Body of pancreas (tissue), 4 donors: ENCODE results near the gene AGAP3. TPM values are rescaled to one million over a fixed set of nuclear protein-coding genes. Genes with fewer than 3 reads are reported as not detected.

Experiments
- ATAC-seq: fragments of 150-250 bp; one replicate; pipeline ENCODE4 v1.9.1; 2016
- DNase-seq, 4 donors: peaks; one replicate each; pipeline ENCODE4 v3.0.0-alpha.2; 2019
- H3K27ac ChIP-seq, 4 donors: fragments of 200-600 bp; sonication (generic); 1 replicate in 3 of 4; 2 replicates in 1 of 4; pipeline versions ENCODE4 v1.5.1 to v1.6.1; 2016 to 2019; ENCODE audit warnings: mild to moderate bottlenecking in 1 of 4, mixed read lengths in 1 of 4, moderate library complexity in 1 of 4
- H3K27me3 ChIP-seq, 2 donors: fragments of 200-600 bp; sonication (generic); one replicate each; pipeline ENCODE4 v1.6.0; 2016; ENCODE audit warnings: mild to moderate bottlenecking in 1 of 2
- H3K36me3 ChIP-seq, 2 donors: fragments of 200-600 bp; sonication (generic); replicated peaks in 1 of 2; 2 replicates each; pipeline ENCODE4 v1.5.1; 2016; ENCODE audit warnings: low read depth in 2 of 2; ENCODE audit not compliant: insufficient read depth in 1 of 2
- H3K4me1 ChIP-seq: fragments of 200-600 bp; sonication (generic); one replicate; pipeline ENCODE4 v1.6.0; 2016
- H3K4me3 ChIP-seq, 2 donors: fragments of 200-600 bp; sonication (generic); 1 replicate in 1 of 2; 2 replicates in 1 of 2; pipeline ENCODE4 v1.5.1; 2016 to 2019
- H3K9me3 ChIP-seq, 3 donors: fragments of 200-600 bp; sonication (generic); 1 replicate in 2 of 3; 2 replicates in 1 of 3; pipeline ENCODE4 v1.5.1; 2016
- POLR2A ChIP-seq, 3 donors: fragments of 450-650 bp; IDR thresholded peaks; one replicate each; pipeline ENCODE4 v1.6.1; 2016; ENCODE audit warnings: antibody characterized with exemption in 3 of 3, mild to moderate bottlenecking in 2 of 3
- WGBS, 2 donors: methylation state at CpG; one replicate each; pipeline ENCODE4 v1.1.5; 2017; 5-methylcytosine and 5-hydroxymethylcytosine counted together
- intact Hi-C: fragments of 100-400 bp; cut with DNase I; formaldehyde crosslinking; loops from one replicate; pipeline ENCODE4 v1.15.1; 2023
- total RNA-seq, 2 donors: library from RNA; depleted of rRNA; stranded (reverse); fragments of >200 nt; gene quantifications; one replicate each; pipeline ENCODE4 v1.1.0, GENCODE V29; 2016
- TF ChIP-seq, protein P1 (sequence below), 7 experiments: fragments of 450-650 bp in 4 of 7; fragments of 200-600 bp in 3 of 7; sonication (generic) in 3 of 7; IDR thresholded peaks; one replicate each; pipeline ENCODE4 v1.5.1; 2016 to 2019; ENCODE audit warnings: antibody characterized with exemption in 7 of 7

Gene AGAP3
- total RNA-seq, 2 donors from 2014 or later, result 45.4 to 104 TPM

DNA sequence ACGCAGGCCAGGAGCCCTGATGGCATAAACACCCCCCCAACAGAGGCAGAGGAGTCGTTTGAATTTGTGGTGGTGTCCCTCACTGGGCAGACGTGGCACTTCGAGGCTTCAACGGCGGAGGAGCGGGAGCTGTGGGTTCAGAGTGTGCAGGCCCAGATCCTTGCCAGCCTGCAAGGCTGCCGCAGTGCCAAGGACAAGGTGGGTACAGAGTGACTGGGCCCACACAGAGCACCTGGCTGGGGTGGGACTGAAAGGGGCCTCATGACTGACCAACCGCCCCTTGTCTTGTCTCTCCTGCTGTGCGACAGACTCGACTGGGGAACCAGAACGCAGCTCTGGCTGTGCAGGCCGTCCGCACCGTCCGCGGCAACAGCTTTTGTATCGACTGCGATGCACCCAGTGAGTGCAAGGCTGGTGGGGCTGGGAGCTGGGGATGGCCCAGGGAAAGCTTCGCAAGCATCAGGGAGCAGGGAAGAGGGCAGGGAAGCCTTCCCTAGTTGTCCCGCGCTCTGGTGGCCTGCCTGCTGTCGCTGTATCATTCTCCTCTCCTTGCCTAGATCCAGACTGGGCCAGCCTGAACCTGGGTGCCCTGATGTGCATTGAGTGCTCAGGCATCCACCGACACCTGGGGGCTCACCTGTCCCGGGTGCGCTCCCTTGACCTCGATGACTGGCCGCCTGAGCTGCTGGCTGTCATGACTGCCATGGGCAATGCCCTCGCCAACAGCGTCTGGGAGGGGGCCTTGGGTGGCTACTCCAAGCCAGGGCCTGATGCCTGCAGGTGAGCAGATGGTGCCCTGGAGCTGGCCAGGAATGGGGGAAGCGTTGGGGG is 55.8 kb downstream of the AGAP3 start:
- TF ChIP-seq, protein P1, sequence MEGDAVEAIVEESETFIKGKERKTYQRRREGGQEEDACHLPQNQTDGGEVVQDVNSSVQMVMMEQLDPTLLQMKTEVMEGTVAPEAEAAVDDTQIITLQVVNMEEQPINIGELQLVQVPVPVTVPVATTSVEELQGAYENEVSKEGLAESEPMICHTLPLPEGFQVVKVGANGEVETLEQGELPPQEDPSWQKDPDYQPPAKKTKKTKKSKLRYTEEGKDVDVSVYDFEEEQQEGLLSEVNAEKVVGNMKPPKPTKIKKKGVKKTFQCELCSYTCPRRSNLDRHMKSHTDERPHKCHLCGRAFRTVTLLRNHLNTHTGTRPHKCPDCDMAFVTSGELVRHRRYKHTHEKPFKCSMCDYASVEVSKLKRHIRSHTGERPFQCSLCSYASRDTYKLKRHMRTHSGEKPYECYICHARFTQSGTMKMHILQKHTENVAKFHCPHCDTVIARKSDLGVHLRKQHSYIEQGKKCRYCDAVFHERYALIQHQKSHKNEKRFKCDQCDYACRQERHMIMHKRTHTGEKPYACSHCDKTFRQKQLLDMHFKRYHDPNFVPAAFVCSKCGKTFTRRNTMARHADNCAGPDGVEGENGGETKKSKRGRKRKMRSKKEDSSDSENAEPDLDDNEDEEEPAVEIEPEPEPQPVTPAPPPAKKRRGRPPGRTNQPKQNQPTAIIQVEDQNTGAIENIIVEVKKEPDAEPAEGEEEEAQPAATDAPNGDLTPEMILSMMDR (IDR thresholded peaks at IDR 0.05), result no peak
- TF ChIP-seq POLR2A (IDR thresholded peaks at IDR 0.05), result no peak
- Histone ChIP-seq H3K36me3 (peaks cover 6 to 7% of the 10 kb centered on the region in 2 donors), H3K4me3 (no peak overlapping the region), H3K27me3 (no peaks in the 10 kb centered on the region), H3K9me3 (no peaks in the 10 kb centered on the region), H3K27ac (no peak overlapping the region), H3K4me1 (peaks cover 11% of the 10 kb centered on the region)
- intact Hi-C loops, result no loop called here
- 81 to 91% methylated on average over 15 to 31 of the region's 31 CpGs for WGBS, 2 donors
- DNase-seq (peak in 2 of 4 donors; percentile 12), ATAC-seq (no peak)

DNA sequence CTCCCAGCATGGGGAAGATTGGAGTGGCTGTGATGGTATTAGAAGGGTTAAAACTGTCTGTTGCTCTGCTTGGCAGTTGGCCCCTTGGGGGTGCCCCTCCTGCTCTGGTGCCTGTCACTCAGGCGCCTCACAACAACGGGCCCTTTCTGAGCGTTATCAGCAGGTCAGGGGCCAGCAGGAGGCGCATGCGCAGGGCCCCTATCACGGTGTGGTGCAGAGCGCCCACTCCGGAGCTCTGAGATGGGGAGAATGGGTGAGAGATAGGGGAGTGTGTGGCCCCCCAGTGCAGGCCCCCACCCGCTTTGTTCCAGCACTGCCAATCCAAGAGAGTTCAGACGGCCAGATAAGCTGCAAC is 56.4 kb downstream of the AGAP3 start:
- no peaks in the 10 kb centered on the region for H3K27me3 ChIP-seq
- intact Hi-C loops, result no loop called here
- no peak overlapping the region for H3K27ac ChIP-seq
- H3K36me3 ChIP-seq, result peaks cover 6 to 7% of the 10 kb centered on the region in 2 donors
- peaks cover 11% of the 10 kb centered on the region for H3K4me1 ChIP-seq
- ATAC-seq, result peak; percentile 59
- peak; percentile 35 to 50 (median 38) for DNase-seq
- TF ChIP-seq, protein P1 (IDR thresholded peaks at IDR 0.05), result no peak
- no peak for TF ChIP-seq POLR2A (IDR thresholded peaks at IDR 0.05)
- WGBS, 2 donors, result 50 to 51% methylated on average over 1 to 10 of the region's 10 CpGs
- H3K9me3 ChIP-seq, result no peaks in the 10 kb centered on the region
- H3K4me3 ChIP-seq, result no peak overlapping the region

GRCh38 chr7:151143261-151144015 is 57.2 kb downstream of the AGAP3 start:
- Histone ChIP-seq H3K9me3 (no peaks in the 10 kb centered on the region), H3K27ac (no peak overlapping the region), H3K27me3 (no peaks in the 10 kb centered on the region), H3K36me3 (peaks cover 6 to 7% of the 10 kb centered on the region in 2 donors), H3K4me3 (no peak overlapping the region), H3K4me1 (peaks cover 11% of the 10 kb centered on the region)
- no peak for ATAC-seq
- DNase-seq, result peak in 1 of 4 donors; percentile 14
- WGBS, 2 donors, result 78 to 90% methylated on average over 25 of the region's 25 CpGs
- intact Hi-C loops, result no loop called here
- TF ChIP-seq POLR2A (IDR thresholded peaks at IDR 0.05), result no peak
- TF ChIP-seq, protein P1 (IDR thresholded peaks at IDR 0.05), result no peak

DNA sequence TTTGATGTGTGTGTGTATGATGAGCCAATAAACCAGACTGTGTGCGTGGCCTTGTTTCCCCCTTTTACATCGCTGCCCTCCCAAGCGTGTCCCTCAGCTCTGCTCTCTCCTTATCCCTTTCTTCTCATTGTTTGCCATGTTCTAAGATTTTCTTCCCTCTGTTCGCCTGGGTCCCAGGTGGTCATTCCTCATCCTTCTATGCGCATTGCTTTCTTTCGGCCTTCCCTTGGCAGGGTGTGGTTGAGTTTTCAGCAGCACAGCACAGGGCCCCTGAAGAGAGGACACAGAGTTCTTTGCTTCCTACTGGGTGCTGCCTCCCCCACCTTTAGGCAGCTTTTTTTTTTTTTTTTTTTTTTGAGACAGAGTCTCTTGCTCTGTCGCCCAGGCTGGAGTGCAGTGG is 58.1 kb downstream of the AGAP3 start:
- H3K27me3 ChIP-seq, result no peaks in the 10 kb centered on the region
- no peak for TF ChIP-seq POLR2A (IDR thresholded peaks at IDR 0.05)
- TF ChIP-seq, protein P1 (IDR thresholded peaks at IDR 0.05), result no peak
- no peak overlapping the region for H3K27ac ChIP-seq
- no peak for ATAC-seq
- intact Hi-C loops, result no loop called here
- peaks cover 6% of the 10 kb centered on the region in 2 donors for H3K36me3 ChIP-seq
- no peak for DNase-seq
- H3K9me3 ChIP-seq, result no peaks in the 10 kb centered on the region
- 95 to 97% methylated on average over 7 of the region's 7 CpGs for WGBS, 2 donors
- H3K4me3 ChIP-seq, result no peak overlapping the region
- peaks cover 11% of the 10 kb centered on the region for H3K4me1 ChIP-seq
